Stromal cell of bone marrow (primary cell): ENCODE data around the gene IL23R.
"Not testable (repeated sequence)": the region's sequence is repeated elsewhere in the genome, so short reads cannot be mapped to it uniquely, and the experiment has no call there.

Experiments used
- DNase-seq: peaks from one replicate; pipeline ENCODE4 v3.0.0-alpha.2; 2012; ENCODE audit warnings: low read depth

IL23R gene, protein sequence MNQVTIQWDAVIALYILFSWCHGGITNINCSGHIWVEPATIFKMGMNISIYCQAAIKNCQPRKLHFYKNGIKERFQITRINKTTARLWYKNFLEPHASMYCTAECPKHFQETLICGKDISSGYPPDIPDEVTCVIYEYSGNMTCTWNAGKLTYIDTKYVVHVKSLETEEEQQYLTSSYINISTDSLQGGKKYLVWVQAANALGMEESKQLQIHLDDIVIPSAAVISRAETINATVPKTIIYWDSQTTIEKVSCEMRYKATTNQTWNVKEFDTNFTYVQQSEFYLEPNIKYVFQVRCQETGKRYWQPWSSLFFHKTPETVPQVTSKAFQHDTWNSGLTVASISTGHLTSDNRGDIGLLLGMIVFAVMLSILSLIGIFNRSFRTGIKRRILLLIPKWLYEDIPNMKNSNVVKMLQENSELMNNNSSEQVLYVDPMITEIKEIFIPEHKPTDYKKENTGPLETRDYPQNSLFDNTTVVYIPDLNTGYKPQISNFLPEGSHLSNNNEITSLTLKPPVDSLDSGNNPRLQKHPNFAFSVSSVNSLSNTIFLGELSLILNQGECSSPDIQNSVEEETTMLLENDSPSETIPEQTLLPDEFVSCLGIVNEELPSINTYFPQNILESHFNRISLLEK

DNA sequence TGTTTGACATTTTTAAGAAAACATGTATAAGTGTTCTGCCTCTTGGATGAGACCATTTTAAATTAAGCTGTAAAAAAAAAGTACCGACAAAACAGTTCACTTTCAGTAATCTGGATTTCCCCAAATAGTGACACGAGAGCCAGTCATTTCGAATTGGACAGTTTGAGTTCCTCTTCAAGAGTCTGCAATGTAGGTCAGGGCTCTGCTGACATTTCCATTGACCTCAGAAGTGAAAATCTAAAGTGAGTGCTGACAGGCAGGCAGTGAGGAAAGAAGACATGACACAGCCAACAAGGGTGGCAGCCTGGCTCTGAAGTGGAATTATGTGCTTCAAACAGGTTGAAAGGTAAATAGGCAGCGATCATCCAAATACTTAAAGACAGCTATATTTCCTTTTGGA is at the start of gene IL23R:
Gene IL23R (plus strand): TSS at position 259 of the 400 bp plus-strand sequence. CDS start 1,667 bp downstream, outside the sequence.
- no peak for DNase-seq

DNA sequence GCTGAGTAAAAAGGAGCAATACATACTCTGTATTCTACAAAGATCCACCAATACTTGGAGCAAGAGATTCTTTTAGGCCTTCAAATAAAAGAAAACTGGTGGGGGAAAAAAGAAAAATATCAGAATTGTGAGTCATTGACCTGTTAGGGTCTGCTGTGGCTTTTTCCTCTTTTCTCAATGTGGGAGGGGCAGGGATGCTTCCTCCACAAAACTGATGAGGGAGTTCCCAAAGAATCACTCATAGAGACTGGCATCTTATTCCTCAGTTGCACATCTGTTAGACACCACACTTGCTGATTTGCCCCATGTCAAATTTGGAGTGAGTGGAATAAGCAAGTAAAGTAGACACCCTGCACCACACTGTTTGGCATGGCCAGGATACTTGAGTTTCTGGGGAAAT is 48.1 kb upstream of the IL23R start:
- DNase-seq, result no peak

DNA sequence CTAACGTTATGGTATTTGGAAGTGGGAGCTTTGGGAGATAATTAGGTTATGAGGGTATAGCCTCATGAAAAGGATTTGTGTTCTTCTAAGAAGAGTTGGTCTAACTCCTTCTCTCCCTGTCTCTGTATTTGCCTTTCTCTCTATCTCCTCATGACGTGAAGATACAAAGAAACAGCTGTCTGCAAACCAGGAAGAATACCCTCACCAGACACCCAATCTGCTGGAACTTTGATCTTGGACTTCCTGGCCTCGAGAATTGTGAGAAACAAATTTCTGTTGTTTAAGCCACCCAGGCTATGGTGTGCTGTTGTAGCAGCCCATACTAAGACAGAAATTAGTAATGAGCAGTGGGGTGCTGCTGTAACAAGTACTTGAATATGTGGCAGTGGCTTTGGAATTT is 47.6 kb upstream of the IL23R start:
- no peak for DNase-seq

DNA sequence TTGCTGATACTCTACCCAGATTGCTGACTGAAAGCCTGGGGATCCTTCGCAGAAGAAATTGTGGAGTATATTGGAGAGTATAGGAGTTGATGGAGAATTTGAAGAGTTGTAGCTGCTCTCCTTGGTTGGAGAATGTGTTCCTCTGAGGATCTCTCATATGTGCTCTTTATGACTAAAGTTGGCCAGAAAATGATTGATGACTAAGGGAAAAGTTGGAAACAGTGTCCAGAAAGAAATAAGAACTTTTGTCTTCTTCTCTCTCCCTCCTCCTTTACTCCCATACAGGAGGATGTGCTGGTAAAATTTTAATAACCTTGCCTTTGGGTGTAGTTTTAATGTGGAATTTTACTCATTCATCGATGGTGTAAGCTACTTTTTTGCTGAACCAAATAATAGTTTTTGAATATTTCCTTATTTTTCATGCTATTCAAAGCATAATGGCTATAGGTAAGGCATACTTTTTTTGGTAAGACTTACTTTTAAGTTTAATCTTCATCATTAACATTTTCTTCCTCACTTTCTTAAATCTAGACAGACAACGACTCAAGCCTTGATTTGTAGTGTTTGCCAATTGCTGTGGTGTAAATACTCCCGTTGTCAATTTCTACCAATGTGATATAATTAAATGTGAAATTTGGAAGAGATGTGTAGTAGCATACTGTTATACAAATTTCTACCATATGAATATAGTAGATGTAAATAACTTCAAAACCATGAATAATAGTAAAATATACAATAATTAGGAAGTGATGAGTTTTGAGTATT is 45.2 kb upstream of the IL23R start:
- no peak for DNase-seq

DNA sequence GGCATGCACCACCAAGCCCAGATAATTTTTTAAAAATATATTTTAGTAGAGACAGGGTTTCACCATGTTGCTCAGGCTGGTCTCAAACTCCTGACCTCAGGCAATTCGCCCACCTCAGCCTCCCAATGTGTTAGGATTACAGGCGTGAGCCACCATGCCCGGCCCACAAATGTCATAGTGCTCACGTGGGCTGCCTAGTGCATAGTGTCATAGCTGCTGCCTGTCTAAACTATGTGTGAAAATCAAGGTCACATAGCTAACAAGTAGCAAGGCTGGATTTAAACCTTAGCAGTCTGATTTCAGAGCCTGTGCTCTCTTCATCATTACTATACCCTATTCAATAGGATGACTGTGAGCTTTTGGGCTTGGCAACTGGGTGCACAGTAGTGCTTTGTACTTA is 41.8 kb upstream of the IL23R start:
- no peak for DNase-seq

DNA sequence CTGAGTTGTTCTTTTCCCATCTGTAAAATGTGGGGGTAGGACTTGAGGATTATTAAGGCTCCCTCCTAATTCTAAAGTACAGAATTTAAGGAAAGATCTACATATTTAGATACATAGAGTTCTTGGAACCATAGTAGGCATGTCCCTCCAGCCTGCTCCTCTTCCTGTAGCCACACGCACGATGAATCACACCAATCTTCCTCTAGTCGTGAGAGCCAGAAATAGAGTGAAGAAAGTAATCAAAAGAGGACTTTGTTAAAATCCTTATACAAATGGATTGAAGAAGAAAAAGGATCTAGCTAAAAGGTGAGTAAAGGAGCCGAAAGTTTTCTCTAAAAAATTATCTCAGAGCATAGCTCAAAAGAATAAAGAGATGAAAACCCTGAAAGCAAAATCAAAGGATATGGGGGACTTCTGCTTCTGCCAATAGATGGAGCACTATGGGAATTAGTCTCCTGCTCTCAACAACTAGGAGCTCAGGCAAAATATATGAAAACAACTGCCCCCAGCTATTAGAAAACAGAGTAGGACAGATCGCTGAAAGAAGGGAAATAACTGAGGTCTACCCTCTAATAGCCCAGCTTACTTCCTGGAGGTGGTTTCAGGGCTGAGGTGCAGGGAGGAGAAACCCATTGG is 40.0 kb upstream of the IL23R start:
- no peak for DNase-seq

DNA sequence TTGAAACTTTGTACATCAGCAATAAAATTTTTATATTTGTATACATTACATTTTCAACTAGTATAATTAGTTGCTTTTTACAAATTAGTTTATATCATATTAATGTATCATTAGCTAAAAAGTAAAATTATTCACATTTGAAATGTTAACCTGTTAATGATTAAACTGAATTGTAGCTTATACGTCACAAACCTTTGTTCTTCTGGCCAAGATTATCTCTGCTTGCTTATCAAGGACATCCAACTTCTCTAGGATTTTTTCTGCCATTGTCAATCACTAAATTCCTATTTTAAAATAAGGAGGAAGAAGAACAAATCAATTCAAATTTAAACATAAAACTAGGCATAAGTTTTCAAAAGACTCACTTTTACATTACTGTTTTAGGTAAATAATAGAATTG is 39.3 kb upstream of the IL23R start:
- no peak for DNase-seq

DNA sequence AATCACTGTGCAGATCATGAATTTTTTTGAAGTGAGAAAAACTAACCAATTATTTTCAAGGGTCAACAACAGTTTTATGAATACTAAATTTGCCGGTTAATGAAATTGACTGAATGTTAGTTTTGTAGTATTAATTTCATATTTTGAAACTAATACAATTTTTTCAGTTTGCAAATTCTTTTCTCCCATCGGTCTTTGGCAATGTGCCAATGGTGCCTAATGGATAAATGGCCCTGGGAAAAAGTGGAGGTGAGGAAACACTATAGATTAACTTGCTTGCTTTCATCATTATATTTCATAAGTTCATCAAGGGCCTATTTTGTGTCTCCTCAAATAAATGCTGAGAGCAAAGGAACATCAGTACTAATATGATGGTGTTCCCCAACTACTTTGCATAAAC is 35.6 kb upstream of the IL23R start:
- DNase-seq, result no peak

DNA sequence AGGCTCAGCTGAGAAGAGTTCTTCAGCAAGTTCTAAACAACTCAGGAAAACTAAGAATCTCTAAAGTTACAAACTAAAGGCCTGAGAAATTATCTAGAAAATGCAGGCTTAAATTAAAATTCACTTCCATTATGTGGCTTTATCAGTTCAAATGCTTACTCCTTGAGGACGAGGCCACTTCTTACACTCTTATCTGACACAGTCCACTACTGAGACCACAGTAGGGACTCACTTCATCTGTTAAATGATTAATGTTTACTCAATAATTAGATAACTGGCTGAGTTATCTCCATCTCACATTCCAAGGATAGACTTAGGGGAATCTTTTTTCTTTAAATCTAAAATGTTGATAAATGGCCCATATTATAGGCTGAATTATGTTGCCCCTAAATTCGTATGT is 33.1 kb upstream of the IL23R start:
- DNase-seq, result no peak

DNA sequence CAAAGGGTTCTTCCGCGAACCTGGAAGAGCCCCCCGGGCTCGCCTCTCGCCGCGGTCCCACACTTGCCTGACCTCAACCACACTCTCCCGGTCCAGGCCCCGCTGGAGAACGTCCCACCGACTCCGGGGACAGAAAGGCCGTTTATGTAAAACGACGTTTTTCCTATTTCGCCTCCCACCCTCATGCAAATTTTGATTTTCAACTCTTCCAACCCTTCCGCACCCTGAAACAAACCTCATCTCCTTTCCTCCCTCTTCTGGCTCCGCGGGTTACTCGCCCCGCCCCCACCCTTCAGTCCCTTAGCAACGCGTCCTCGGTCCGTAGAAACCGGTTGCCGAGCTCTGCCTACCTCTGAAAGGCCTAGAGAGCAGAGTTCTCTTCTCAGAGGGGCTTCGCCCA is 31.6 kb upstream of the IL23R start, which contains the start of gene C1orf141:
Gene C1orf141 (minus strand): TSS at position 276 of the 400 bp plus-strand sequence. CDS start 7,730 bp downstream, outside the sequence.
- DNase-seq, result no peak

DNA sequence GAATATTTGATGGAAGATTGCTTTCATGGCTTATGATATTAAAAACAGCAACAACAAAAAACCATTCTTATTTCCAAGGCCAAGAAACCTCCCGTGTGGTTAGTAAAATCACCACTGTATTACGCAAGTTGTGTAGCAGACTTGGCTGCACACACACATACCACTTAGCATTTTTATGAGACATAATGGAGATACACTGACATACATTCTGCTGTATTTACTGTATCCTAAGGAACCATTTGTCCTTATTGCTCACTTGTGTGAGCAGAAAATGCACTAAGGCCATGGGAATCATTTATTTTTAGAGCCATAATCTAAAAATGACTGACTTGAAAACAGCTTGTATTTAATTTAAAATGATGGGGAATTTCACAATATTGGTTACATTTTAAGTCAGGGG is 30.9 kb upstream of the IL23R start:
- DNase-seq, result peak; percentile 68

DNA sequence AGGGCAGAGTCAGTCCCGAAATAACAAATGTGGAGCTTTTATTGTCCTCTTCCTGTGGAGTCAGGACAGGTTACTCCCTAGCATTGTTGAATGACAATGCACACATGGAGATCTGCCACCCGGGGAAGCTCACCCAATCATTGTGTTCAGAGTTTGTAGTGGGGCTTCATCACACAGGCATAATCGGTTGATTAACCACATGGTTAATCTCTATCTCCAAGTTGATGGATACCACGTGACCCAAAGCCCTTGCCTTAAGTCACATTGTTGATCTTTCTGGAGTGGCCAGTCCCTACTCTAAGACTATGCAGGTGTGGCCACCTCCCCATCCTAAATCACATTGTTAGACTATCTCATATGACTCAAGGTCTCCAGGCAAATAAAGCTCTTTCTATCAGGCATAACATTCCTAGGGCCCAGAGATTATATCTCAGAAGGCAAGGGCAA is 28.9 kb upstream of the IL23R start:
- DNase-seq, result no peak

DNA sequence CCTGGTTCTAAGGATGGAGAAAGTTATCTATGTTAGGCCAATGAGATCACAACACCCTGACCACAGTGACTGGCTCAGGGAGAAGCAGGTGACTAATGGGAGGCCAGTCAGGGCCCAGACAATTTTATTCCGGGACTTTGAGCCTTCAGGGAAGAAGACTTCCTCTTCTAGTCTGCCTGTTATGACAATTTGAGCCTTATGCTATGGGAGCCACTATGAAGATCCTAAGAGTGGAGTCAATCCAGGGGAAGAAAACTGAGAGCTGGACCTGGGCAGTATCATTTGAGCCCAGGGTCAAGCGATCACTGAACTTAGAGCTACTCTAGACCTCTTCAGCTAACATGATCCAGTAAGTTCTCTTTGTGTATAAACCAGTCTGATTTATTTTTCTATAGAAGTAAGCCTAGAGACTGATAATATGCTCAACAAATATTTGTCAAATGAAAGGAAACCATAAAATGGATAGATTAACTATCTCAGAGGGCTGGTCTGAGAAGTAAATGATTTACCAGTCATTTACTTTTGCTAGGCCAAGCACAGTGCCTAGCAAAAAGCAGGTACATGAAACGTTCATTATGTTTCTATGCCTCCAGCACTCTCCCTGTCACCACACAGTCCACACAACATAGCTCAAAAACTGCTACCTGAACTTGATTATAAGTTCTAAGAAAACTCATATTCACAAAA is 27.3 kb upstream of the IL23R start:
- no peak for DNase-seq

DNA sequence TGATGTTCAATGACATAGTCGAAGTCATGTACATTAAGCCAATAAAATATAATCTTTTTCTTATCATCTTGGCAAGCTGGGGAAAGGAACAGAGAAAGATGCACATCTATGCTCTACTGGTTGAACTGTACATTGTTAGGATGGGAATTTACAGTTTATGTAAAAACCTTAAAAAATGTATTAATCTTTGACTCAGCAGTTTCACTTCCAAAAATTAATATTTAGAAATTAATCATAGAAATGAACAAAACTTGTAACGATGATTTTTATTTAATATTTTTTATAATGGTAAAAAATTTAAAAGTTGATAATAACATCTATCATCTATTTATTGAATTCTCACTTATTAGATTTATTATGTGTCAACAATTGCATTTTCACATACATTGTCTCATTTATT is 25.8 kb upstream of the IL23R start:
- no peak for DNase-seq

DNA sequence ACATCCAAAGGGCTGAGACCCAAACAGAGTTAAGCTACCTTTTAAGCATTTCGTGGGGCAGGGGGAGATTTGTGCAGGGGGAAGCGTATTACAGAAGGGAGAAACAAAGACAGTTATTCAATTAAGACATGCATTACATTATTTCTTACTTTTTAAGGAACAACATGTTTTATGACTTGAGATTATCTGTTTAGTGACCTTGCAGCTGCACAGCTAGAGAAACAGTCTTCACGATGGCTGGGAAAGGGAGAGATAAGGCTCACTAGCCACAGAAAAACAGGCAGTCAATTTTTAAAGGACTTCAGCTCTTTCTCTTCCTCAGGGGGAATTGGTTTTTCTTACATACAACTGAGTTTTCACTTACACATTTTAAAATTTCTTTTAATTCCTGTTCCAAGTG is 24.4 kb upstream of the IL23R start:
- not testable (repeated sequence) for DNase-seq

DNA sequence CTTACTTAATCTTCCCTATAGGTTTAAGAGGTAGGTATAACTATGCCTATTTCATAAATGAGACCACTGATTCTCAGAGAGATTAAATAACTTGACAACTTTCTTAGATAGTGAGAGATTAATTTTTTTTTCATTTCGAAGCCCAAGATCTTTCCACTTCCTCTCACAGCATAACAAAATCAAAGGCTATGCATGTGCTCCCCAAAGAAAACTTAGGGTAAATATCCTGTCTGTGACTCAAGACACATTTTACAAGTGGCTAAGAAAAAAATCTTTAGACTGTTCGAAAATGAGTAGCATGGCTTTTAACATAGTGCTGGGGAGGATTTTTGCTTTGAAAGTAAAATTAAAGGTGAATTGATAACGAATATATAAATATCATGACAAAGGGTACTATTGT is 23.3 kb upstream of the IL23R start:
- DNase-seq, result no peak

DNA sequence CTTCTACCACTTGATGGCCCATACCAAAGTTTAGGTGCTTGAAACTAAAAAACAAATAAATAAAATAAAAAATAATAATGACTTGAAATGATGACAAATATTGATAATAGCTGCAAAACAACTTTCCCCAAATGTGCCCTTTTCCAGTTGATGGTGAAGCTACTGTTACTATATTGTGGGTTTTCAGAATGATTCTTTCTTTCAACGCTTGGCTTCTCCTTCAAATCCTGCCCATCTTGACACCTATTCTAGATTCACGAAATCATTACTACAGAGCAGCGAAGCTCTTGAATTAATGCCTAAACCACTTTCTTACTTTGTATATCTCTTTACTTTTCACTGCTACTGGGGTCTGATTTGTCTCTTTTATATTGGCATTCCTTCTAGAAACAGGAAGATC is 22.3 kb upstream of the IL23R start:
- DNase-seq, result no peak

DNA sequence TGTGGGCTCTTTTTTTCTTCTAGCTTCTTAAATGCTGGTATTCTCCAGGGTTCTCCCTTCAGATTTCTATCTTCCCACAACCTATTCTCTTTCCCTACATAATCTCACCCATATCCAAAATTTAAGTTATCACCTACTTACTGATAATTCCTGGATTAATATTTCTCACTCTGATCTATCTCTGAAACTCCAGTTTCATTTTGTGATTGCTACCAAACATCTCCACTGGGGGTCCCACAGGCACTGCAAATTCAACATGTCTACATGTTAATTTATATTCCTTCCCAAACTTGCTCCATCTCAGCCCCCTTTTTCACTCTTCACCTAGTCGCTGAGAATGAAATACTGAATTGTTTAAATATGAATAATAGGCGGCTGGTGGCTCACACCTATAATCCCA is 21.6 kb upstream of the IL23R start:
- DNase-seq, result no peak

DNA sequence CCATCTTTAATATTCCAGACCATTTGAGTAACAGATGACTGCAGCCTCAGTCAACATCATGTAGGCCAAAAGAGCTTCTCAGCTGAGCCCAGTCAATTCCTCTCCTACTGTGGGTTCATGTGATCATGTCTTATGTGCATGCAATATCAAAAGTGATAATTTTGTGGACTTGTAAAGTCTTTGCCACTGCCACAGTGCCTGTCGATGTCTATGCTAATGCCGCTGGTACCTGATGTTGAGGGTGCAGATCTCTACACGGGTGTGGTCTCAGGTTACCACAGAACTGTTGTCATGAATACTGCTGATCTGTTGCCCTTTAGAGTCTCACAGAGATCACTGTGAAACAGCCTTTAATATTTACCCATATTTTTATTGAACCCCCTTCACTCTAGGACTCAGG is 20.2 kb upstream of the IL23R start:
- no peak for DNase-seq

DNA sequence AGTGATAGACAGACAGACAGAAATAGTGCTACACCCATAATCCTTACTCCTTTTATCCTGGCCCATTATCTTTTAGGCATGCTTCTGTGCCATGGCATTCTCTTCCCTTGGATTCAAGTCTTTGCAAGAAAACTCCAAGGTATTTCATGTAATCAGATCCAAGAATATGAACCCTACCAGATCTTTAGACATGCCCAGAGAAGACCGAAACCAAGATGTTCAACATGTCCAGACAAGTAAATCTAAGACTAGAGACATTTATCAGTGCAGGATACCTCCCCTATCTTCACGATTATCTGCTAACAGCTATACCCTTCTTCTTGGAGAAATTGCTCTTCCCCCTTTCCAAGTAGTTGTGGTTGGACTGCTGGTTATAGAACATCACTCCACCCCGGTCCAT is 19.7 kb upstream of the IL23R start:
- no peak for DNase-seq

DNA sequence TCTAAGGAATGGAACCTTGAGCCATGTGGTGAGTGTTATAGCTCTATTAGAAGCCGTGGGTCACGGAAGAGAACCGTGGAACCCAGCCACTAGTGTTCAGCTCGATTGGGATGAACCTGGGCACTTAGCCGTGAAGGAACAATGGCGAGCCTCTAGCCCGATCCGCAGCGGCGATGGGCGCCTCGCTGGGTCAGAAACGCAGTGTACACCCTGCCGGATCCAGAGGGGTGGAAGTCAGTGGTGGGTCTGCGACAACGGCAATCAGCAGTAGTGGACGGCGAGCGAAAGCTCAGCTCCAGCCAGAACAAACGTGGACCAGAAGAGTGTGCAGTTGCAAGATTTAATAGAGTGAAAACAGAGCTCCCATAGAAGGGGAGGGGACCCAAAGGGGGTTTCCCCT is 18.3 kb upstream of the IL23R start:
- DNase-seq, result not testable (repeated sequence)
